ENCODE results near the gene SHB.
"Not testable (repeated sequence)": the region's sequence is repeated elsewhere in the genome, so short reads cannot be mapped to it uniquely, and the experiment has no call there.

The SHB gene

DNA sequence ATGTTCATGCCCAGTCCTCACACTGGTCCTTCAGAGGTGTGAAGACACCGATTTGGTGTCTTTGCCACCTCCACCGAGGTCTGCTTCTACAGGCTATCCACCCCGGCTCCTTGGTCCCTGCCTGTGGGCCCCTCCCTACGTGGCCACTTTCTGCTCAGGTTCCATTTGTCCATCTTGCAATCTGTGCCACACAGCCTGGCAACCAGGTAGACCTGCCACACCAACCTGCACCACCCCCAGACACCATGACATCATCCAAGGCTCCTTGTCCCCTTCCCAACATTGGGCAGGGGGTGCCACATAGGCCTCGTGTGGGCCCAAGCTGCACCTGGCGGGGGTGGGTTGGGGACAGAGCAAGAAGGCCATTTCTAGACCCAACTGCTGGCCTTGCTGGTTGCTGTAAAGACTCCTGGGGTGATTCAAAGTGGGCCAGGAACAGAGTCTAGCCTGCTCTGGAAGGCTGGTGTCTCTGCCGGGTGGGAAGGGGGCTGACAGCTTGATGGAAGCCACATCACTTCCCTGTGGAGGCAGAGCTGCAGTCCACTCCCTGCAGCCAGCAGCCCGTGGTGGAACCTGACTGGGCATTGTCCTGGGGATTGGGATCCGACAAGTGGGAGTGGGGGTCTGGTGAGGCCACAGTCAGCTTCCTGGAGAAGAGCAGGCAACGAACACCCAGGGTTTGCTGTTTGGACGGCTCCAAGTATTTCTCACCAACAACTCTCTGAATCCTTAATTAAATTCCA is 99.3 kb downstream of the SHB start:
- no peak for DNase-seq (ENCODE audit: low read depth)

DNA sequence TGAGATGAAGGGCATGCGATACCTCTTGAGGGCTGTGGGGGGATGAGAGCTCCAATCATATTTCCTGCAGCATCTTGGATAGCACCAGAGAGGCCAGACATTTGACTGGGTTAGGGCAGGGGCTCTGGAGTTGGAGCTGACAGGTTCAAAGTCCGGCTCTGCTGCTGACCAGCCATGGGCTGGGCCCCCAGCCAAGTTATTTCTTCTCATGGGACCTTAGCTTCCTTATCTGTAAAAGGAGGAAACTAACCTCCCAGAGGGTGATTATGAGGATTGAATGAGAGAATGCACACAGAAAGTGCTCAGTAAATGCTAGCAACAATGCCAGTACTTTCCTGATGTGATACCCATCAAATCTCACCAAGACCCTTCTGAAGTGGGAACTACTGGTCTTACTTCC is 99.9 kb downstream of the SHB start:
- DNase-seq (ENCODE audit: low read depth): no peak

DNA sequence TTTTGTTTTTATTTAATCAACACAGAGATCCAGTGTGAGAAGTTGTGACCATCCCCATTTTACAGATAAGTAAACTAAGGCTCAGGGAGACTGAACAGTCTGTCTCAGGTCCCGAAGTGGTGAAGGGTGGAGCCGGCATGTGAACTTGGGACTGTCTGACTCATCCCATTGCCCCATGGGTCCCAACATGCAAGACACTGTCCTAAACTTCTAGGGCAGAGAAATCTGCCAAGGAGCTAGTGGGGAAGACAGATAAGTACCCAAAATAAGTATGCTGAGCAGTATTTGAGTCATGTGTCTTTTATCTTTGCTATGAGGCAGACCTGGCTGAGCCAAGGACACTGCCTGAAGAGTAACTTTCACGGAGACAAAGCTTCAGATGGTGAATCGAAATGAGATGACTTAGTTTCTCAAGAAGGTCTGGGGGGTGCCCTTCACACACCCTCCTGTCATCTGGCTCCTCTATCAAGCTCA is 100.8 kb downstream of the SHB start:
- DNase-seq (ENCODE audit: low read depth): peak; percentile 43

DNA sequence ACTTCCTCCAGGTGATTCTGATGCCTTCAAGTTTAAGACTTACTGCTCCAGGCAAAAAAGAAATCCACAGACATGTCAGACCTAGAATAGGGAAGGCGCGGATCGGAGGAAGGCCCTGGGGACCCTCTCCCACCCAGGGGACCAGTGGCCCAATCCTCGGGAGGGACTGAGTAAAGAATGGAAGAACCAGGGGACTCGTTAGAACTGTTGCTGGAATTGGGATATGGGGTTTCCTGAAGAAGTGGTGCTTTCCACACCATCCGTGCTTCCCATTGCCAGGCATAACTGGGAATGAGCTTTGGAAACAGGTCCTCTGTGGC is 101.3 kb downstream of the SHB start:
- DNase-seq (ENCODE audit: low read depth): no peak

DNA sequence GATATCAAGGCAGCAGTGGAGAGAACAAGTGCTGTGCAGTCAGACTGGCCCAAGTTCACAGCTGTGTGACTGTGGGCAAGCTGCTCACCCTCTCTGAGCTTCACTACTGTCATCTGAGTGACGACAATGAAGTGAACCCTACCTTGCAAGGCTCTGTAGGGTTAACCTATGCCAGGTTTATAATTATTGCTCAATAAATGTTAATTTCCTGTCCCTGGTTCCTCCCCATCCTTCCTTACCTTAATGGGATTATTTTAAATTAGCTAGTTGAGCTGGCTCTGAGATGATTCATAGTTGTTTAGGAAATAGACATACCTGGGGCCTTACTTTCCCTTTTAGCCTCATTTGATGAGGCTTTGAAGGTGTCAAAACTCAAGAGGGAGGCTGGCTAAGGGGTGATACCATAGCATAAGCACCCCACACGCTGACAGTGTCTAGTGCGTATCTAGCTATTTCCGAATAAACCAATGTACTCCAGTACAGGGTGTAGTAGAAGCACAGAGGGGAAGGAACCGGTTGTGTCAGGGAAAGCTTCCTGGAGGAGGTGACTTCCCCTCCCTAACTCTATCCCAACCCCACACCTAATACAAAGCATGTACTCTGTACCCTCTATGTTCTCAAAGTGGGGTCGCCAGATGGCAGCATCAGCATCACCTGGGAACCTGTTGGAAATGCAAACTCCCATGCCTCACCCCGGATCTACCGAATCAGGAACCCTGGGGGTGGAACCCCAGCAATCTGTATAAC is 101.8 kb downstream of the SHB start:
- DNase-seq (ENCODE audit: low read depth): no peak

DNA sequence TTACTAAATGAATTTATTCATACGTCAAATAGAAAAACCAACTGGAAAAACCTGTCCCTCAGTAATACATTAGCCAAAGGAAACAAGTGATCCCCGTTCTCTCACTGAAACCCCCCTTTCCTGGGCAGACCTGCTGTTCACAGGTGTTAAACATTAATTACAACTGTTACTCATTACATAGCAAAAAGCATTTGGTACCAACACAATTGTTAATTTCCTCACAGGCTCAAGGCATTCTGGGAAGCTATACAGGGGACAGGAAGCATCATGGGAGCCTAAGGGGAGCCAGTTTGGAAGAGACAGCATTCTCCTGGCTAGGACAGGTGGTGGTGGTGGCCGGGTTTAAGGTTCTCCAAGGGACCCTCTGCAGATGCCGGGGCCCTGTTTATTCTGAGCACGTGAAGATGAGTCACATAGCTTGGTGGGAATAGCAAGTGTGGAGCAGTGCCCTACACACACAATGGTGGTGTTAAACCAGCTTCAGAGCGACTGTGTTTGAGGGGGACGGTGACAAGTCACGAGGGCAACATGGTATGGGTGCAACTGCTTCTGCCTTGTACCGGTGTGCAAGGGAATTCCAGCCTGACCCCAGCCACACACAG is 102.5 kb downstream of the SHB start:
- DNase-seq (ENCODE audit: low read depth): no peak

DNA sequence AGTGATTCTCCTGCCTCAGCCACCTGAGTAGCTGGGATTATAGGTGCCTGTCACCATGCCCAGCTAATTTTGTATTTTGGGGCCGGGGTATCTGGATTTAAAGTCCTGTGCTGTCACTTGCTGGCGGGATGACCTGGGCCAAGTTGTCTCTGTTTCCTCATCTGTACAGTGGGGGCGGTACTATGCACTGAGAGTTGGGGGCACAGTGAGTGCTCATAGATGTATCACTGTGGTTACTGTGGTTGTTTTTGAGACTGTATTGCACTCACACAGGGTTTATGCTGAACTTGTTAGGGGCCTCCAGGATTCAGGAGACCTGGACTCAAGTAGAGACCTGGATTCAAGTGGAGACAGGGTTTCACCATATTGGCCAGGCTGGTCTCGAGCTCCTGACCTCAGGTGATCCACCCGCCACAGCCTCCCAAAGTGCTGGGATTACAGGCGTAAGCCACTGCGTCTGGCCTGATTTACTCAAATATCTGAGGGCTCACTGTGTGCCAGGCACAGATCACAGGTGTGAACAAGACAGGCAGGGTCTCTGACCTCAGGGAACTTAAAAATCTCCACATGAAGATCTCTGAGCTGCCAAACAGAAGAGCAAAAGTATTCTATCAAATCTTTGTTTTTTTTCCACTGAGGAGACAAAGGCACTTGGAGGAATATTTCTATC is 103.2 kb downstream of the SHB start:
- not testable (repeated sequence) for DNase-seq (ENCODE audit: low read depth)

DNA sequence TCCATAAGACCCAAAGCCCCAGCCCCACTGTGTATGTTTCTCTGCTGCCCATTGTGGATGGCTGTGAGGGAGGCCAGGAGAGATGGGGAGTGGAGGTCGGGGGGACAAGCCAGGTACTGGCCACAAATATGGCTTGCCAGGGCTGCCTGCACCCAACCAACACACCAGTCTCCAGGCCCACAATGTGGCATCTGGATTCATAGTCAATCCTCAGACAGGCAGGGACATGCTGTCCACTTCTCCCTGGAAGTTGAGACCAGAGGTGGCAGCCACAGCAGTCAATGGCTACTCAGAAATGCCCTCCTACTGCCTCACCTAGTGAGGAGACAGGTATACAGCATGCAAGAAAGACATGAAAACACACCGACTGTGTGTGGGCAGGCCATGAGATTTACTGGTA is 103.9 kb downstream of the SHB start:
- DNase-seq (ENCODE audit: low read depth): no peak

DNA sequence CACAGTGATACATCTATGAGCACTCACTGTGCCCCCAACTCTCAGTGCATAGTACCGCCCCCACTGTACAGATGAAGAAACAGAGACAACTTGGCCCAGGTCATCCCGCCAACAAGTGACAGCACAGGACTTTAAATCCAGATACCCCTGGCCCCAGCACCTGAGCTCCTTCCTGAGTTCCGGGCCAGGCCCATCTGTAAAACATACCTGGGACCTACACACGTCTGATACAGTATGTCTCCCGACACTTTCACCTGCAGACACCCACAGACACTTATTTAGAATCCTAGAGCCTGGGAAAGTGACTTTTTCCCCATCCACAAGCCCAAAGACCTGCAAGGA is 104.3 kb downstream of the SHB start:
- no peak for DNase-seq (ENCODE audit: low read depth)

DNA sequence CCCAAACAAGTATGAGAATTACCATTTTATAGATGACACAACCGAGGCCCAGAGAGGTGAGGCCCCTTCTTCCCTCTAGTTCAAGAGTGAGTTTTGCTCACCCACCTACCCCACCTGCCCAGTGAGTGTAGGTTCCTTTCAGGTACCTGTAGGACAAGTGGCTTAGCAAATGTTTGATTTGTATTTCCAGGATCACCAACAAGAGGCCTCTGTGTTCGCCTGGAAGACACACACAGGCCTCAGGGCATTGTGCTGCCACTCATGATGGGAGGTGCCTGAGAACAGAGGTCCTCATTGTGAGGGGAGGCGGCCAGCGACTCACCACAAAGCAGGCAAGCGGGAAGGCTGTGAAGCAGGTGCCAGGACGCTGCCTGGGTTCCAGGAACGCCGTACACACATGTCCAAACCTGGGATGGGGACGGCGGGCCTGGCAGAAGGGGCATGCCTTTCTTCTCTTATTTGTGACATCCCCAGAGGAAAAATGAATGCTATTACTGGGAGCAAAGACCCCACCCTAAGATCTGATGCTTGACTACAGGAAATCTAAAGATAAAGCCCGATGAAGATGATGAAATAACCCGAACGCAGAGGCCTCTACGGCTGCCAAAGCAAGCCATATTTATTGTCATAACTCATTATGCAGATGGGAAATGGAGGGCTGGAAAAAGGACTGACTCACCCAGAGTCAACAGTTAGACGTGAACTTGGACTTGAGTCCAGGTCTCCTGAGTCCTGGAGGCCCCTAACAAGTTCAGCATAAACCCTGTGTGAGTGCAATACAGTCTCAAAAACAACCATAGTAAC is 104.9 kb downstream of the SHB start:
- DNase-seq (ENCODE audit: low read depth): peak; percentile 94

DNA sequence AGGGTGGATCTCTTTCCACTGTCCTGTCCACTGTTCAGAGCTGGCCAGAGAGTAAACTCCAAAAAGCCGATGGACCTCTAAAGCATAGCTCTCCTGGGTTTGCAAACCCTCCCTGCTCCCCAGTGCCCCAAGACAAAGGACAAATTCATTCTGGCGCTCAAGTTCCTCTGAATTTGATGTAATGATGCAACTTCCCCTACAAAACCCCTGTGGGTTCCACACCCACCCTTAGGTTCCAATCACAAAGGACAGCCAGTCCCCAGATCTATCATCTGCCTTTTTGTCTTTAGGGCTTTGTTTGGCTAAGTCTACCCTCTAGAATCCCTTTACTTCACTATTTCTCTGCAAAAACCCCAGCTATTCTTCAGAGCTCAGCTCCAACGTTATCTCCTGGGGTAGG is 107.7 kb downstream of the SHB start:
- DNase-seq (ENCODE audit: low read depth): no peak

DNA sequence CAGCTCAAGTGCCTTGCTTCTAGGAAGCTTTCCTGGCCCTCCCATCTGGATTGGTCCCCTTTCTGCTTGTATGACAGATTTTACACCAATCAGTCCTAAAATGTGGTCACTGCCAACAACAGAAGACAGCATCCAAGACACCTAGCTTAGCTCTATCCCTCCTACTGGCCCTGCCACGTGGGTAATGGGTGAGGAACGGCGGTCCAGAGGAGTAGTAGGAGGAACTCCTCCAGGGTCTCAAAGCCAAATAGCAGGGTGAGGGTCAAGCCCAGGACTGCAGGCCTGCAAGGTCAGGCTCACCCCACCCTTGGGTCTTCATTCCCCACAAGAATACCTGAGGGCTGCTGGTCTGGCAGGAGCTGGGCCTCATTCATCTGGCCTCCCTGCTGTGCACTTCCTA is 108.4 kb downstream of the SHB start:
- no peak for DNase-seq (ENCODE audit: low read depth)

DNA sequence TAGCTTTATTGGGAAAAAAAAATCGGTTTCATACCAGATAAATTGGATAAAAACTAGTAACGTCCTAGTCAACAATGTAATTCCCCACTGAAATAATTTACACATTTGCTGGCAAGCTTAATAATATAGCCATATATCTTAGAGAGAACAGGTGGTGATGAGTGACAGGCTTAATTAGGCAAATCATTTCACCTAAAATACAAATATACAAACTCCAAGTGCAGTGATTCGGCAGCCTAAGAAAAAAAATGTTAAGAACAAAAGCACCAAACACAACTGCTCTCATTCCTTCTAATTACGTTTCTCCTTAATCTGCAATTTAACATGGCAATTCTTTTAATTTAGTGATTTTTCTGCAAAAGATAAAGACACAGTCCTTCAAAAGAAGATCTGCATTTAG is 109.1 kb downstream of the SHB start:
- DNase-seq (ENCODE audit: low read depth): no peak

DNA sequence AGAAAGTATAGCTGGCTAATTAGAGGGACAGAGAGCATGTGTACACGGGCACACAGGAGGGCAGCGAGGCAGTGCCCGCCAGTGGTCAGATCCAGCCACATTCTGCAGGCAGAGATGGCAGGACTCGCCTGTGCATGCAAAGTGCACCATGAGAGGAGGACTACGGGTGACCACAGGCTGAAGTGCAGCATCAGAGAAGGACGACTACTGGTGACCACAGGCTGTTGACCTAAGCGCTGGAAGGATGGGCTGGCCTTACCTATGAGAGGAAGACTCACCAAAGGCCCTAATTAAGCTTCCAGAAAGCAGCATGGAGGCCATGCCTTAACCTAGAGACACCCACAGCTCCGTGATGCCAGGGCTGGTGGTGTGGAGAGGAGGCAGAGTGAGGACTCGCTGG is 110.9 kb downstream of the SHB start:
- DNase-seq (ENCODE audit: low read depth): no peak

DNA sequence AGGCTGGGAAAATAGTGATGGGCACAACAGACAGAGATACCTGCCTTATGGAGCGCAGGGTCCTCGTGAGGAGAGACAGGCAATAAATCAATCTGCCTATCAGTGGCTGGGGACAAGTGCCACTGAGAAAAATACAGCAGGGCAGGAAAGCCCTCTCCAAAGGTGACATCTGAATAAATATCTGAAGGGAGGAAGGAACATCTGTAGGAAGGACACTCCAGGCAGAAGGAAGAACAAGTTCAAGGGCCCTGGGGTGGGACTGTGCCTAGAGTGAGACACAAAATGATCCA is 111.4 kb downstream of the SHB start:
- no peak for DNase-seq (ENCODE audit: low read depth)

DNA sequence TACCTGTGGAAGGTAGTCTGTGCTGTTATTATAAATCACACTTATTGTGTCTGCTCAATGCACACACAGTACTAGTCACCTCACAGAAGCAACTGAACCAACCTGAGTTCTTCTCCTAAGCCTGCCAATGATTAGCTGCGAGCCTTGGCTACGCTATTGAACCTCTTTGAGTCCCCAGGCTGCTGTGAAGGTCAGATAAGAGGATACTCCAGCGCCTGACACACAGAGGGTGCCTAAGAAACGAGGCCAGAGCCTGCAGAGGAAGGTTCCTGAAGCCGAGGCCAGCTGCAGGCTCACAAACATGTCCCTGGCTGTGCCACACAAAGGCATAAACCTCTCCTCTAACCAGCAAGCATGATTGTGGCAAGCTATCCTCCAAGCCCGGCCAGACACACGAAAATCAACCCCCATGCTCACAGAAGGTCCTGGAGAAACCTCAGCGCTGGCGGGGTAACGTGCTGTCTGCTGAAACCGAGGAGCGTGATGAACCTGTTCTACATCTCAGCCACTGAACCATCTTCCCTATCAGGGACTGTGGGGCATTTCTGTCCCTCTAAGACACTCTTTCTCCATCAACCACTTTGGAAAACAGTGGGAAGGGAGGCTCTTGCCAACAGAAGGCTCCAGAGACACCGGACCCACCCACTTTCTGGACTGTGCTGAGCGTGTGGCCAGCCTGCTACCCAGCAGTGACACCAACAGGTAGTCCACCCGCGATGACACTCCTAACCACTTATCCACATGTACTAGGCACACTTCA is 111.9 kb downstream of the SHB start:
- DNase-seq (ENCODE audit: low read depth): no peak

DNA sequence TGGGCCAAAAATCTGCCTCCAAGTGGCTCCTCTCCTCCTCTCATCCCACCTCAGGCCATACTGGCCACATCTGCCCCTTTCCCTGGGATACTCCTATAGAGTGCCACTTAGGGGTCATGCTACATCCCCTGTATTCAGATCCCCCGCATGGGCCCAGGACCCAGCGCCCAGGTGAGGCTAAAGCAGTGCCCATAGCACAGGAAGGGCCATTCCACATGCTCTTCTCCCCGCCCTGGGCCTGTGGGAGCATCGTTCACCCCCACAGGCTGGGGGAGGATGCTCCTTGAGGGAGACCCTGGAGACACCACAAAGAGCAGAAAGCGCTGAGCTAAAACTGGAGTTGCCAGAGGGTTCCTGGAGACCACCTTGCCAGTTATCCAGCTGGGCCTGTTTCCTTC is 112.6 kb downstream of the SHB start:
- DNase-seq (ENCODE audit: low read depth): no peak

DNA sequence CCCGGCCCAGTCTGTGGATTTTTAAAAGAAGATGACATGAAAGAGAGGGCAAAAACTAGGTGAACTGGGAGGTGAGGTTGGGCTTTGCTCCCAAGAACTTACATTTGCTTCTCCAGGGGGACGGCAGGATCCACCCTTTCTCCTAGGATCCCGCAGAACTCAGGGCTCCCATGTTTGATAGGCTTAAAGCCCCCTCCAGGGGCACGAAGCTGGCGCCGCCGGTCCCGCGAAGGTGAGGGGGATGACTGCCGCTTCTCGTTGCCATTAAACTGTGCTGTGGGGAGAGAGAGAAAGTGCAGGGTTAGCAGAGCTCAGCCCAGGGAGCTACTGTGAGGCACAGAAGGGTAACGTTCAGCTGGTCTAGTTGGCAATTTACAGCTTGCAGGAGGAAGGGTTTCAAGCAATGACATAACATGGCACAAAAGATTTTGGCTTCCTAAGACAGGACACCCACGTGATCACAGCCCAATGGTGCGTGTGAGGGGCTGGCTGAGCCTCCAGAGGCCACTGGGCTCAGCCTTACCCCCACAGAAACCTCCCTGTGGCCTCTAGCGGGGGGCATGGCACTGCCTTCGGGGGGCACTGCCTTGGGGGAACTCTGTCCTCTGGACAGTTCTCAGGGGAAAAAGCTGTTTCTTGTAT is 113.1 kb downstream of the SHB start:
- DNase-seq (ENCODE audit: low read depth): no peak

DNA sequence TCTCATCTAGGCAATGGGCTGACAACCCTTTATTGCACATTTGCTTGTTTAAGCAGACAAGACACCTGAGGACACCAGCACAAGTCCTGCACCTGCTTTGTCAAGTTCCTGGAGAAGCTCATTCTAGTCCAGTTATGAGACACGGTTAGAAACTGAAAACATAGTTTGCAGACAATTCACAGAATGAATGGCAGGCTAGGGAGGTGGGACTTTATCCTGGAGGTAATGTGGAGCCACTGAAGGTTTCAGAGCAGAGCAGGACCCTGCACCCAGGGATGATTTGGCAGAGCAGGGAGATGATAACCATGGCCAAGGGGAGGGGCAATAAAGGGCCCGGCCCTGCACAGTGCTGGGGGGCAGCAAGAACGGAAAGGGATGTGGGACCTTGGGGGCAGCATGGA is 114.4 kb downstream of the SHB start:
- DNase-seq (ENCODE audit: low read depth): no peak

DNA sequence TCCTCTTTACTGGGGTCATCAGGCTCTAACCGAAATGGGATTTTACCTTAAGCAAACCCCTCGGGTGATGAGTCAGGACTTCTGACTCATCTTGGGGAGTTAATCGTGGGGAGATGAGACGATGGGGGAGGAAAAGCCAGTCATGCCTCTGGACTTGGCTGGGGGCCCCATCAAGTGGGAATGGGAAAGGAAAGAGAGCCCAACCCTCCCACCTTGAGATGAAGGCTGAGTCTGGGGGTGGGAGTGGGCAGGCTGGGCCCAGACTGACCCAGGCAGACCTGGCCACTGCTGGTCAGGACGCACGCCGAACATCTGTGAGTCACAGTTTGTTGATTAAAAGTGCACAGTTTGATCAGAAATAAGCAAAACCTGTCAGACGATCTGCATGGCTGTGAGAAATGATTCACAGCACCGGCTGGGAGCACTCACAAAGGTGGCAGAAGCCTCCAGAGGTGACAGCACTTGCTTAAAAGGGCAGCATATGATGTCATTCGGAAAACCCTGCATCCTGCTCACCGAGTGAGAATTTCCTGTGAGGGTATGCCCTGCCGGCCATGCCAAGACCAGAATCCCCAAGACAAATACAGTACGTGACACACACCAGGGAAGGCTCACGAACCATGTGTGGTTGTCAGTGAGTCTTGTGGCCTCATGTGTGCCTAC is 115.1 kb downstream of the SHB start:
- DNase-seq (ENCODE audit: low read depth): peak; percentile 75

Measured in fibroblast of the conjunctiva (primary cell).